ENCODE measurements around the gene NT5DC3.
A peak's percentile ranks its signal among the peaks of the same experiment; 100 is the strongest.

Gene NT5DC3

GRCh38 chr12:103840462-103840875, 565 bp downstream of the NT5DC3 start:
- Histone ChIP-seq H2AFZ (ENCODE audit: low read length) (peak overlapping the region; percentile 86), H3K79me2 (ENCODE audit: insufficient read depth, low read length) (peaks cover 9% of the 10 kb centered on the region; the same call in 1 of the 2 replicates)

GRCh38 chr12:103839609-103840461, 1.2 kb downstream of the NT5DC3 start:
- no peaks in the 10 kb centered on the region for H3K27me3 ChIP-seq (ENCODE audit: insufficient read depth, low read length, poor library complexity, severe bottlenecking)
- peaks cover 8% of the 10 kb centered on the region for H3K4me1 ChIP-seq (ENCODE audit: insufficient read depth, low read length, poor library complexity, severe bottlenecking)
- H3K9me2 ChIP-seq (replicated peaks; ENCODE audit: low read depth, low read length) = no peaks in the 10 kb centered on the region
- peaks cover 9% of the 10 kb centered on the region; the same call in 1 of the 2 replicates for H3K79me2 ChIP-seq (ENCODE audit: insufficient read depth, low read length)
- H3K9me3 ChIP-seq (ENCODE audit: insufficient read depth, low read depth, low read length) = no peaks in the 10 kb centered on the region
- no peaks in the 10 kb centered on the region for H3F3A ChIP-seq (ENCODE audit: low read depth)
- peak overlapping the region; percentile 83 for H3K4me2 ChIP-seq (ENCODE audit: low read depth, low read length, poor library complexity, severe bottlenecking)
- no peaks in the 10 kb centered on the region for H4K20me1 ChIP-seq (ENCODE audit: insufficient read depth, low read length, poor library complexity, severe bottlenecking)
- peak overlapping the region; percentile 71 for H3K9ac ChIP-seq (ENCODE audit: low read depth, low read length, poor library complexity, severe bottlenecking)
- no peaks in the 10 kb centered on the region for H3K36me3 ChIP-seq (ENCODE audit: insufficient read depth, low read length)
- peak overlapping the region; percentile 81 for H3K4me3 ChIP-seq (ENCODE audit: low read length, poor library complexity, severe bottlenecking)
- no peak overlapping the region for H2AFZ ChIP-seq (ENCODE audit: low read length)
- TF ChIP-seq CTCF (conservative IDR thresholded peaks at IDR 0.05; ENCODE audit: low read length) (no peak), EZH2phosphoT487 (IDR thresholded peaks at IDR 0.05; ENCODE audit: borderline replicate concordance) (no peak)

More at GRCh38 chr12:103840462-103840875, 565 bp downstream of the NT5DC3 start:
- H3K4me3 ChIP-seq (ENCODE audit: low read length, poor library complexity, severe bottlenecking) = peak overlapping the region; percentile 81
- no peaks in the 10 kb centered on the region for H3K27me3 ChIP-seq (ENCODE audit: insufficient read depth, low read length, poor library complexity, severe bottlenecking)
- no peaks in the 10 kb centered on the region for H3K9me2 ChIP-seq (replicated peaks; ENCODE audit: low read depth, low read length)
- no peaks in the 10 kb centered on the region for H3K9me3 ChIP-seq (ENCODE audit: insufficient read depth, low read depth, low read length)
- H3K9ac ChIP-seq (ENCODE audit: low read depth, low read length, poor library complexity, severe bottlenecking) = peak overlapping the region; percentile 71
- no peaks in the 10 kb centered on the region for H4K20me1 ChIP-seq (ENCODE audit: insufficient read depth, low read length, poor library complexity, severe bottlenecking)
- no peaks in the 10 kb centered on the region for H3K36me3 ChIP-seq (ENCODE audit: insufficient read depth, low read length)
- TF ChIP-seq CTCF (conservative IDR thresholded peaks at IDR 0.05; ENCODE audit: low read length) = no peak
- no peak for TF ChIP-seq EZH2phosphoT487 (IDR thresholded peaks at IDR 0.05; ENCODE audit: borderline replicate concordance)
- H3K4me2 ChIP-seq (ENCODE audit: low read depth, low read length, poor library complexity, severe bottlenecking) = peak overlapping the region; percentile 83
- no peaks in the 10 kb centered on the region for H3F3A ChIP-seq (ENCODE audit: low read depth)
- H3K4me1 ChIP-seq (ENCODE audit: insufficient read depth, low read length, poor library complexity, severe bottlenecking) = peaks cover 8% of the 10 kb centered on the region

GRCh38 chr12:103839103-103839502, 1.9 kb downstream of the NT5DC3 start:
- Histone ChIP-seq H3K9ac (ENCODE audit: low read depth, low read length, poor library complexity, severe bottlenecking) (peak overlapping the region; percentile 4), H3F3A (ENCODE audit: low read depth) (no peaks in the 10 kb centered on the region), H3K4me3 (ENCODE audit: low read length, poor library complexity, severe bottlenecking) (peak overlapping the region; percentile 18), H2AFZ (ENCODE audit: low read length) (no peak overlapping the region), H3K9me3 (ENCODE audit: insufficient read depth, low read depth, low read length) (no peaks in the 10 kb centered on the region), H3K4me2 (ENCODE audit: low read depth, low read length, poor library complexity, severe bottlenecking) (peak overlapping the region; percentile 83), H3K4me1 (ENCODE audit: insufficient read depth, low read length, poor library complexity, severe bottlenecking) (peaks cover 8% of the 10 kb centered on the region), H3K9me2 (replicated peaks; ENCODE audit: low read depth, low read length) (no peaks in the 10 kb centered on the region), H4K20me1 (ENCODE audit: insufficient read depth, low read length, poor library complexity, severe bottlenecking) (no peaks in the 10 kb centered on the region), H3K79me2 (ENCODE audit: insufficient read depth, low read length) (peaks cover 9% of the 10 kb centered on the region; the same call in 1 of the 2 replicates), H3K36me3 (ENCODE audit: insufficient read depth, low read length) (no peaks in the 10 kb centered on the region), H3K27me3 (ENCODE audit: insufficient read depth, low read length, poor library complexity, severe bottlenecking) (no peaks in the 10 kb centered on the region)
- no peak for TF ChIP-seq CTCF (conservative IDR thresholded peaks at IDR 0.05; ENCODE audit: low read length)
- no peak for TF ChIP-seq EZH2phosphoT487 (IDR thresholded peaks at IDR 0.05; ENCODE audit: borderline replicate concordance)

All from Loucy (cell line).